GM20000 (cell line): ENCODE results near the gene CHSY1.

Experiments used
- DNase-seq: peaks from one replicate; pipeline ENCODE4 v3.0.0; 2012; ENCODE audit warnings: low spot score
- CTCF ChIP-seq: IDR thresholded peaks from 2 replicates; pipeline ENCODE4 v1.5.1; 2012; ENCODE audit warnings: mild to moderate bottlenecking, control low read depth; ENCODE audit errors: extremely low read depth, missing control alignments

The CHSY1 gene

GRCh38 chr15:101193806-101194545 is 57.9 kb downstream of the CHSY1 start:
- no peak for DNase-seq
- TF ChIP-seq CTCF: no peak

DNA sequence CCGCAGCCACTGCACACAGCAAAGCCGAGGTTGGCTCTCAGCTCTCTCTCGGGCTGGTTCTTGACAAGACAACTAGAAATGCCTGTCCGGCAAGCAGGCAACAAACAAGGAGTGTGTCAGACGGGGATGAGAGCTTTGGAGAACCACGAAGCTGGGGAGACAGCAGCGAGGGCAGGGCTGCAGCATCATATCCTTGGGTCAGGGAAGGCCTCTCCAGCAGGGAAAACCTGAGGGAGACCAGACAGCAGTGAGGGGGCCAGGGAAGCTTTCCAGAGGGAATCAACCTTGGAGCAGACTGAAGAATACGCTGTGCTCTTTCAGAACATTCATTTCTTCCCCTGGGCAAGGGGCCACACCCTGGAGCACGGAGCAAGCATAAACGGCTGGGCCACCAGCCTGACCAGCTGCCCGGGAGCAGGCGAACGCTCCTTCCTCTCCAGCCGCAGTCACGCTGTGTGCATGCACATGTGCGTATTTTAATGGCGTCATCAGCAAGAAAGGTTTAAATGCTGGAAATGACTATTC is 58.7 kb downstream of the CHSY1 start:
- DNase-seq: no peak
- TF ChIP-seq CTCF: no peak

- no peak for DNase-seq
- no peak for TF ChIP-seq CTCF
Measured at GRCh38 chr15:101192081-101192480, 59.8 kb downstream of the CHSY1 start.

GRCh38 chr15:101191242-101191641 is 60.6 kb downstream of the CHSY1 start:
- no peak for DNase-seq
- no peak for TF ChIP-seq CTCF

DNA sequence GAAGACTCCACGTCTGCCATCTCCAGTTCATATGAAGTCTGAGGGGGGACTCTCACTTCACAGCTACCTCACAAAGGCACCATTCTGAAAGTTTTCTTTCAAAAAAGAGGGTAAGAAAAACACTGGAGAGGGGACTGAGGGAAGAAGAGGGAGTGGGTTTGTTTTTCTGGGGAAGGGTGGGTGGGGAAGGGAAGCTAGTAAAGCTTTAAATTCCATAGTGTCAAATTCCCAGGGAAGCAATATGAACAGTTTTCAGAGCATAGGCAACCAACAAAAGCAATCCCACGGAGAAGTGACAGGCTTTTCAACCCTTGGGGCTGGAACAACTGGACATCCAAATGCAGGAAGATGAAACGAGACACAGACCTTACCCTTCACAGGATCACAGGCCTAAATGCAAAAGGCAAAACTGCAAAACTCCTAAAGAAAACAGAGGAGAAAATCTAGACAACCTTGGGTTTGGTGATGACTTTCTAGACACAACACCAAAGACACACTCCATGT is 61.7 kb downstream of the CHSY1 start:
- no peak for DNase-seq
- no peak for TF ChIP-seq CTCF

- no peak for DNase-seq
- TF ChIP-seq CTCF: no peak
Measured at GRCh38 chr15:101189409-101190091, 62.3 kb downstream of the CHSY1 start.

DNA sequence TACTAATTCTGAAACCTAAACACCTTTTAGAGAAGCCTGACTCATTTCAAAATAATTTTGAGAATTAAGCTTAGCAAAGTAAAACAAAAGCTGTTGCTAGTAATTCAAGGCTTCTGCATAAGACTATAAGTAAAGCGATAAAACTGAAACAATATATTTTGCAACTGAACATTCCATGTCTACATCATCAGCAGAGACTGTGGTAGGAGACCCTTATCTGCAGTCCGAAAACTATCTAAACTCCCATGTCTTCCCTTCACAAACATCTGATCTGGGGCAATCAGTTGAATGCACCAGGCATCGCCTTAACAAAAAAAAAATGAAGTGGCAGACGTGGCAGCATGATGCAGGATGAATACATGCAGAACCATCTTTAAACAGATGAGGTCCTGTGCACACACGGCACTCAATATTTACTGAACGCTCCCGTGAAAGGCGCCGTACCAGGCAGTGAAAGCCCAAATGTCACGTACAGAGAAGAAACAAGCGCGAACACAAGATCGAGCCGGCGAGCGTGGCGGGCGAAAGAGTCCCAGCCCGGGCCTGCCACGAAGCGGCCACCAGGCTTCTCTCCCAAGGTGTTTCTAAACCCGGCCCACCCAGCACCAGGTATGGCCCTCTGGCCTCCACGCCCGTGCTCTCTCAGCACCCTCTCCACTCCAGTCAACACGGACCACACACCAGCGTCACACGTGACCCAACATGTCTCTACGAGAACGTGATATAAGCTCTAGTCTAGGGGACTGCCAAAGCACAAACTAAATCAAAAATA is 63.0 kb downstream of the CHSY1 start:
- TF ChIP-seq CTCF: no peak
- peak; percentile 69 for DNase-seq
